HL-60 (cell line): Measurements from ENCODE around the gene EXOC1L.

Experiments used
- GABPA ChIP-seq: IDR thresholded peaks from 2 replicates; pipeline ENCODE4 v1.6.1; 2012; ENCODE audit warnings: low read depth
- POLR2AphosphoS5 ChIP-seq: IDR thresholded peaks from 2 replicates; pipeline ENCODE4 v1.6.1; 2012; ENCODE audit warnings: low read depth
- SPI1 ChIP-seq: IDR thresholded peaks from 2 replicates; pipeline ENCODE4 v1.6.1; 2012; ENCODE audit warnings: low read depth, mild to moderate bottlenecking, borderline replicate concordance
- TF ChIP-seq, protein P1 (sequence below): IDR thresholded peaks from 2 replicates; pipeline ENCODE4 v1.6.1; 2012; ENCODE audit warnings: low read depth; ENCODE audit not compliant: insufficient replicate concordance
- TF ChIP-seq, protein P2 (sequence below): IDR thresholded peaks from one replicate; pipeline ENCODE4 v1.5.1; 2011; ENCODE audit warnings: low read length, control low read depth, inconsistent platforms; ENCODE audit not compliant: insufficient read depth

- TF ChIP-seq, protein P1, sequence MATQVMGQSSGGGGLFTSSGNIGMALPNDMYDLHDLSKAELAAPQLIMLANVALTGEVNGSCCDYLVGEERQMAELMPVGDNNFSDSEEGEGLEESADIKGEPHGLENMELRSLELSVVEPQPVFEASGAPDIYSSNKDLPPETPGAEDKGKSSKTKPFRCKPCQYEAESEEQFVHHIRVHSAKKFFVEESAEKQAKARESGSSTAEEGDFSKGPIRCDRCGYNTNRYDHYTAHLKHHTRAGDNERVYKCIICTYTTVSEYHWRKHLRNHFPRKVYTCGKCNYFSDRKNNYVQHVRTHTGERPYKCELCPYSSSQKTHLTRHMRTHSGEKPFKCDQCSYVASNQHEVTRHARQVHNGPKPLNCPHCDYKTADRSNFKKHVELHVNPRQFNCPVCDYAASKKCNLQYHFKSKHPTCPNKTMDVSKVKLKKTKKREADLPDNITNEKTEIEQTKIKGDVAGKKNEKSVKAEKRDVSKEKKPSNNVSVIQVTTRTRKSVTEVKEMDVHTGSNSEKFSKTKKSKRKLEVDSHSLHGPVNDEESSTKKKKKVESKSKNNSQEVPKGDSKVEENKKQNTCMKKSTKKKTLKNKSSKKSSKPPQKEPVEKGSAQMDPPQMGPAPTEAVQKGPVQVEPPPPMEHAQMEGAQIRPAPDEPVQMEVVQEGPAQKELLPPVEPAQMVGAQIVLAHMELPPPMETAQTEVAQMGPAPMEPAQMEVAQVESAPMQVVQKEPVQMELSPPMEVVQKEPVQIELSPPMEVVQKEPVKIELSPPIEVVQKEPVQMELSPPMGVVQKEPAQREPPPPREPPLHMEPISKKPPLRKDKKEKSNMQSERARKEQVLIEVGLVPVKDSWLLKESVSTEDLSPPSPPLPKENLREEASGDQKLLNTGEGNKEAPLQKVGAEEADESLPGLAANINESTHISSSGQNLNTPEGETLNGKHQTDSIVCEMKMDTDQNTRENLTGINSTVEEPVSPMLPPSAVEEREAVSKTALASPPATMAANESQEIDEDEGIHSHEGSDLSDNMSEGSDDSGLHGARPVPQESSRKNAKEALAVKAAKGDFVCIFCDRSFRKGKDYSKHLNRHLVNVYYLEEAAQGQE, result no peak
- TF ChIP-seq, protein P2, sequence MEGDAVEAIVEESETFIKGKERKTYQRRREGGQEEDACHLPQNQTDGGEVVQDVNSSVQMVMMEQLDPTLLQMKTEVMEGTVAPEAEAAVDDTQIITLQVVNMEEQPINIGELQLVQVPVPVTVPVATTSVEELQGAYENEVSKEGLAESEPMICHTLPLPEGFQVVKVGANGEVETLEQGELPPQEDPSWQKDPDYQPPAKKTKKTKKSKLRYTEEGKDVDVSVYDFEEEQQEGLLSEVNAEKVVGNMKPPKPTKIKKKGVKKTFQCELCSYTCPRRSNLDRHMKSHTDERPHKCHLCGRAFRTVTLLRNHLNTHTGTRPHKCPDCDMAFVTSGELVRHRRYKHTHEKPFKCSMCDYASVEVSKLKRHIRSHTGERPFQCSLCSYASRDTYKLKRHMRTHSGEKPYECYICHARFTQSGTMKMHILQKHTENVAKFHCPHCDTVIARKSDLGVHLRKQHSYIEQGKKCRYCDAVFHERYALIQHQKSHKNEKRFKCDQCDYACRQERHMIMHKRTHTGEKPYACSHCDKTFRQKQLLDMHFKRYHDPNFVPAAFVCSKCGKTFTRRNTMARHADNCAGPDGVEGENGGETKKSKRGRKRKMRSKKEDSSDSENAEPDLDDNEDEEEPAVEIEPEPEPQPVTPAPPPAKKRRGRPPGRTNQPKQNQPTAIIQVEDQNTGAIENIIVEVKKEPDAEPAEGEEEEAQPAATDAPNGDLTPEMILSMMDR, result no peak
- no peak for TF ChIP-seq POLR2AphosphoS5
- no peak for TF ChIP-seq GABPA
- TF ChIP-seq SPI1, result no peak
Measured at GRCh38 chr4:55830048-55830447, 10.5 kb downstream of the EXOC1L start.
